NB4 (cell line): Measurements from ENCODE around the gene ITGAX.

Experiments
- MYC ChIP-seq: IDR thresholded peaks from 2 replicates; pipeline ENCODE4 v1.6.1; 2011; ENCODE audit warnings: low read depth, low read length
- POLR2A ChIP-seq: IDR thresholded peaks from 2 replicates; pipeline ENCODE4 v1.6.1; 2011; ENCODE audit warnings: mild to moderate bottlenecking; ENCODE audit not compliant: insufficient read length; ENCODE audit errors: extremely low read depth
- TF ChIP-seq, protein P1 (sequence below): IDR thresholded peaks from one replicate; pipeline ENCODE4 v1.5.1; 2012; ENCODE audit warnings: low read depth, low read length
- TF ChIP-seq, protein P2 (sequence below): IDR thresholded peaks from 2 replicates; pipeline ENCODE4 v1.6.1; 2011; ENCODE audit warnings: low read depth, low read length

- TF ChIP-seq, protein P1, sequence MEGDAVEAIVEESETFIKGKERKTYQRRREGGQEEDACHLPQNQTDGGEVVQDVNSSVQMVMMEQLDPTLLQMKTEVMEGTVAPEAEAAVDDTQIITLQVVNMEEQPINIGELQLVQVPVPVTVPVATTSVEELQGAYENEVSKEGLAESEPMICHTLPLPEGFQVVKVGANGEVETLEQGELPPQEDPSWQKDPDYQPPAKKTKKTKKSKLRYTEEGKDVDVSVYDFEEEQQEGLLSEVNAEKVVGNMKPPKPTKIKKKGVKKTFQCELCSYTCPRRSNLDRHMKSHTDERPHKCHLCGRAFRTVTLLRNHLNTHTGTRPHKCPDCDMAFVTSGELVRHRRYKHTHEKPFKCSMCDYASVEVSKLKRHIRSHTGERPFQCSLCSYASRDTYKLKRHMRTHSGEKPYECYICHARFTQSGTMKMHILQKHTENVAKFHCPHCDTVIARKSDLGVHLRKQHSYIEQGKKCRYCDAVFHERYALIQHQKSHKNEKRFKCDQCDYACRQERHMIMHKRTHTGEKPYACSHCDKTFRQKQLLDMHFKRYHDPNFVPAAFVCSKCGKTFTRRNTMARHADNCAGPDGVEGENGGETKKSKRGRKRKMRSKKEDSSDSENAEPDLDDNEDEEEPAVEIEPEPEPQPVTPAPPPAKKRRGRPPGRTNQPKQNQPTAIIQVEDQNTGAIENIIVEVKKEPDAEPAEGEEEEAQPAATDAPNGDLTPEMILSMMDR: no peak
- TF ChIP-seq POLR2A (no peak), MYC (no peak)
- TF ChIP-seq, protein P2, sequence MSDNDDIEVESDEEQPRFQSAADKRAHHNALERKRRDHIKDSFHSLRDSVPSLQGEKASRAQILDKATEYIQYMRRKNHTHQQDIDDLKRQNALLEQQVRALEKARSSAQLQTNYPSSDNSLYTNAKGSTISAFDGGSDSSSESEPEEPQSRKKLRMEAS: no peak
These were observed 18.3 kb downstream of the ITGAX start for GRCh38 chr16:31373235-31373634.
